Glomerular visceral epithelial cell (primary cell): ENCODE results near the gene HHAT.

Experiments used
- DNase-seq: peaks from one replicate; pipeline ENCODE4 v3.0.0-alpha.2; 2016; ENCODE audit errors: extremely low spot score

HHAT gene

GRCh38 chr1:210359255-210359654 is 30.6 kb downstream of the HHAT start:
- no peak for DNase-seq

GRCh38 chr1:210360852-210361477 is 32.3 kb downstream of the HHAT start:
- DNase-seq: peak; percentile 61

GRCh38 chr1:210361665-210362064 is 33.0 kb downstream of the HHAT start:
- DNase-seq: no peak

- no peak for DNase-seq
Observed at GRCh38 chr1:210362526-210362925, 33.8 kb downstream of the HHAT start.

- no peak for DNase-seq
Observed at GRCh38 chr1:210363119-210363518, 34.4 kb downstream of the HHAT start.

GRCh38 chr1:210364479-210364878 is 35.8 kb downstream of the HHAT start:
- no peak for DNase-seq

GRCh38 chr1:210366767-210367166 is 38.1 kb downstream of the HHAT start:
- DNase-seq: no peak

GRCh38 chr1:210367566-210367965 is 38.9 kb downstream of the HHAT start:
- no peak for DNase-seq

GRCh38 chr1:210369425-210369824 is 40.7 kb downstream of the HHAT start:
- no peak for DNase-seq

- no peak for DNase-seq
Observed at GRCh38 chr1:210371916-210372315, 43.2 kb downstream of the HHAT start.

GRCh38 chr1:210372491-210372890 is 43.8 kb downstream of the HHAT start:
- no peak for DNase-seq

GRCh38 chr1:210372931-210373627 is 44.4 kb downstream of the HHAT start:
- DNase-seq: no peak

GRCh38 chr1:210373628-210373877 is 44.9 kb downstream of the HHAT start:
- DNase-seq: no peak

- peak; percentile 95 for DNase-seq
Observed at GRCh38 chr1:210373878-210374599, 45.3 kb downstream of the HHAT start.

- no peak for DNase-seq
Observed at GRCh38 chr1:210374600-210374953, 45.9 kb downstream of the HHAT start.

GRCh38 chr1:210376836-210377372 is 48.2 kb downstream of the HHAT start:
- no peak for DNase-seq

- DNase-seq: no peak
Observed at GRCh38 chr1:210377731-210378333, 49.1 kb downstream of the HHAT start.

GRCh38 chr1:210378736-210379135 is 50.0 kb downstream of the HHAT start:
- no peak for DNase-seq

GRCh38 chr1:210381934-210382333 is 53.2 kb downstream of the HHAT start:
- DNase-seq: no peak

GRCh38 chr1:210384625-210385024 is 55.9 kb downstream of the HHAT start:
- DNase-seq: peak; percentile 15

GRCh38 chr1:210385228-210385627 is 56.5 kb downstream of the HHAT start:
- no peak for DNase-seq

- peak; percentile 60 for DNase-seq
Observed at GRCh38 chr1:210394281-210394821, 65.6 kb downstream of the HHAT start.
